MM.1S (cell line): Measurements from ENCODE around the gene ST3GAL4.

Experiments used
- EZH2 ChIP-seq: fragments of 300-600 bp; sonication (generic); optimal IDR thresholded peaks from 2 replicates; pipeline ENCODE3; 2017; ENCODE audit warnings: low read depth, mild to moderate bottlenecking, antibody characterized with exemption, low read length, mixed read lengths
- EZH2phosphoT487 ChIP-seq: fragments of 300-600 bp; sonication (generic); IDR thresholded peaks from 2 replicates; pipeline ENCODE4 v1.6.1; 2018; ENCODE audit warnings: antibody characterized with exemption, low read length
- TF ChIP-seq, protein P1 (sequence below): fragments of 300-600 bp; sonication (generic); IDR thresholded peaks from 2 replicates; pipeline ENCODE4 v1.5.1; 2016; ENCODE audit warnings: antibody characterized with exemption, low read length, mixed read lengths

DNA sequence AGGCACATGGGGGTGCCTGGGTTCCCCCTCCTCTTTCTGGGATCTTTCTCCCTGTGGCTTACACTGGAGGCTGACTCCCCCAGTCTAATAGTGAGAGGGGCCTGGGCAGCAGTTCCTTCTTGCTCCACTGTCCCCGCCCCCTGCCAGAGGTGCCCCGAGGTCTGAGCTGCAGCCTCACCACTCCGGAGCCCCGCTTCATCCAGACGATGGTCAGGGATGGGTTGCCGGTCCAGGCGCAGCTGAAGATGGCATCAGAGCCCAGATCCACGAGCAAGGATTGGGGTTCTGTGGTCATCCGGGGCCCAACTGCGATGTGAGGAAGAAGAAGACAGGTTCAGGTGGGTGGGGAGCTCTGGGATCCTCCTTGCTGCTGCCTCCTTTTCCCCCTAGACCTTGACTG lies 91.1 kb downstream of the ST3GAL4 start:
- TF ChIP-seq, protein P1, sequence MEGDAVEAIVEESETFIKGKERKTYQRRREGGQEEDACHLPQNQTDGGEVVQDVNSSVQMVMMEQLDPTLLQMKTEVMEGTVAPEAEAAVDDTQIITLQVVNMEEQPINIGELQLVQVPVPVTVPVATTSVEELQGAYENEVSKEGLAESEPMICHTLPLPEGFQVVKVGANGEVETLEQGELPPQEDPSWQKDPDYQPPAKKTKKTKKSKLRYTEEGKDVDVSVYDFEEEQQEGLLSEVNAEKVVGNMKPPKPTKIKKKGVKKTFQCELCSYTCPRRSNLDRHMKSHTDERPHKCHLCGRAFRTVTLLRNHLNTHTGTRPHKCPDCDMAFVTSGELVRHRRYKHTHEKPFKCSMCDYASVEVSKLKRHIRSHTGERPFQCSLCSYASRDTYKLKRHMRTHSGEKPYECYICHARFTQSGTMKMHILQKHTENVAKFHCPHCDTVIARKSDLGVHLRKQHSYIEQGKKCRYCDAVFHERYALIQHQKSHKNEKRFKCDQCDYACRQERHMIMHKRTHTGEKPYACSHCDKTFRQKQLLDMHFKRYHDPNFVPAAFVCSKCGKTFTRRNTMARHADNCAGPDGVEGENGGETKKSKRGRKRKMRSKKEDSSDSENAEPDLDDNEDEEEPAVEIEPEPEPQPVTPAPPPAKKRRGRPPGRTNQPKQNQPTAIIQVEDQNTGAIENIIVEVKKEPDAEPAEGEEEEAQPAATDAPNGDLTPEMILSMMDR = no peak
- TF ChIP-seq EZH2phosphoT487 (no peak), EZH2 (no peak)
